ENCODE results near the gene CLEC7A. TPM values are rescaled to one million over a fixed set of nuclear protein-coding genes. Genes with fewer than 3 reads are reported as not detected.

CLEC7A gene
- polyA plus RNA-seq, 1 experiment, result not detected

DNA sequence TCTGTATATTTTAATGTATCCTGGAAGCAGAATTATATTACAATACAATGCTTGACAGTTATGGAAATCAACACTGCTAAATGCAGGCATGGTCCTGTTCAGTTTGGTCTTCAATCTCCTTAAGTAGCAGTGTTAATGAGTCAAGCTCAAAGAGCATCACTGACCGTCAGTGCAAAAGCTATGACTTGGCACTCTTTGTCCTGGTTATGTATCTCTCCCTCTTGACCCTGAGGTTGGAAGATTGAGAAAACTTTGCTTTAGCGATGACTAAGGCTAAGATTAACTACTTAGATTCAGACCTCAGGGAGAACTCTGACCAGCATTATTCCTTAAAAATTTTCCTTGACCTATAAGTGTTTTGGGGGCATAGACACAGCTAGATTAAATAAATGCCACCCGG lies 10.9 kb downstream of the CLEC7A start:
- ChIA-PET POLR2A (interaction anchor here (0.6 kb wide), 1 partner anchor 81 kb away, joined by 4 read pairs; no protein-coding TSS in a partner anchor), CTCF (no interaction called here)
- no peak for DNase-seq (ENCODE audit: low read depth)
- TF ChIP-seq, protein P1, sequence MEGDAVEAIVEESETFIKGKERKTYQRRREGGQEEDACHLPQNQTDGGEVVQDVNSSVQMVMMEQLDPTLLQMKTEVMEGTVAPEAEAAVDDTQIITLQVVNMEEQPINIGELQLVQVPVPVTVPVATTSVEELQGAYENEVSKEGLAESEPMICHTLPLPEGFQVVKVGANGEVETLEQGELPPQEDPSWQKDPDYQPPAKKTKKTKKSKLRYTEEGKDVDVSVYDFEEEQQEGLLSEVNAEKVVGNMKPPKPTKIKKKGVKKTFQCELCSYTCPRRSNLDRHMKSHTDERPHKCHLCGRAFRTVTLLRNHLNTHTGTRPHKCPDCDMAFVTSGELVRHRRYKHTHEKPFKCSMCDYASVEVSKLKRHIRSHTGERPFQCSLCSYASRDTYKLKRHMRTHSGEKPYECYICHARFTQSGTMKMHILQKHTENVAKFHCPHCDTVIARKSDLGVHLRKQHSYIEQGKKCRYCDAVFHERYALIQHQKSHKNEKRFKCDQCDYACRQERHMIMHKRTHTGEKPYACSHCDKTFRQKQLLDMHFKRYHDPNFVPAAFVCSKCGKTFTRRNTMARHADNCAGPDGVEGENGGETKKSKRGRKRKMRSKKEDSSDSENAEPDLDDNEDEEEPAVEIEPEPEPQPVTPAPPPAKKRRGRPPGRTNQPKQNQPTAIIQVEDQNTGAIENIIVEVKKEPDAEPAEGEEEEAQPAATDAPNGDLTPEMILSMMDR (IDR thresholded peaks at IDR 0.05; ENCODE audit: insufficient read depth, low read depth, low read length), result no peak
- no peaks in the 10 kb centered on the region for H3K27me3 ChIP-seq (ENCODE audit: control insufficient read depth, insufficient read depth, low read length)
- H3K36me3 ChIP-seq (ENCODE audit: control insufficient read depth, insufficient read depth, low read length), result no peaks in the 10 kb centered on the region
- no peak overlapping the region for H3K4me3 ChIP-seq (ENCODE audit: low read depth, low read length)

DNA sequence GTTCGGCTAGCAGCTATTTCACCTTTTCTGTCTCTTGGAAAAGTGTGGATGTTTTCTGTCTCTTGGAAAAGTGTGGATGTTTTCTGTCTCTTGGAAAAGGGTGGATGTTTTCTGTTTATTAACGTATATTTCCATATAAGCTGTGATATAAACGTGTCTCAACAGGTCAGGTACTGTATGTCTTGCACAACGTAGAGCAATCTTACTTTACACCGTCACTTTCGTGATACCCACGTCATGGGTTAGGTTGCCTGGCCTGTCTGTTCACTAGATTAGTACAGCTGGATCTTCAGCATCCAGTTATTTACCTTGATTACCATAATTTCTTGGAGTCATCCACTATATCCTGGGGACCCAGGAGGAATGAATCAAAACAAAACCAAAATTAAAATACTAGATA lies 14.1 kb downstream of the CLEC7A start:
- Histone ChIP-seq H3K36me3 (ENCODE audit: control insufficient read depth, insufficient read depth, low read length) (no peaks in the 10 kb centered on the region), H3K4me3 (ENCODE audit: low read depth, low read length) (no peak overlapping the region), H3K27me3 (ENCODE audit: control insufficient read depth, insufficient read depth, low read length) (no peaks in the 10 kb centered on the region)
- ChIA-PET CTCF (interaction anchor here (0.9 kb wide), 1 partner anchor 25 kb away, joined by 3 read pairs; no protein-coding TSS in a partner anchor), POLR2A (no interaction called here)
- DNase-seq (ENCODE audit: low read depth), result no peak
- TF ChIP-seq, protein P1 (IDR thresholded peaks at IDR 0.05; ENCODE audit: insufficient read depth, low read depth, low read length), result no peak

DNA sequence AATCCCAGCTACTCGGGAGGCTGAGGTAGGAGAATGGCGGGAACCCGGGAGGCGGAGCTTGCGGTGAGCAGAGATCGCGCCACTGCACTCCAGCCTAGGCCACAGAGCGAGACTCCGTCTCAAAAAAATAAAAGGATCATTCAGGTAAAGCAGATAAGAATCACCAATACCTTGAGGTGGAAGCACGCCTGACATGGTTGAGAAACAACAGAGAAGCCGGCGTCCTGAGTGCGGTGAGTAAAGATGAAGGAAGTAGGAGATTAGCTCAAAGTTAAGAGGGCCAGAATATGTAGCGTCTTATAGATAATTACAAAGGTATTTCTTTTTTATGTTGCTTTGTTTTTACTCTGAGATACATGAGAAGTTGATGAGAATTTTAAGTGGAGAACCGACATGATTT lies 14.7 kb downstream of the CLEC7A start:
- ChIA-PET POLR2A (no interaction called here), CTCF (interaction anchor here (0.7 to 0.9 kb wide), 3 partner anchors 24 to 84 kb away, joined by 3 to 5 read pairs (median 3); no protein-coding TSS in a partner anchor)
- no peaks in the 10 kb centered on the region for H3K36me3 ChIP-seq (ENCODE audit: control insufficient read depth, insufficient read depth, low read length)
- H3K4me3 ChIP-seq (ENCODE audit: low read depth, low read length), result no peak overlapping the region
- TF ChIP-seq, protein P1 (IDR thresholded peaks at IDR 0.05; ENCODE audit: insufficient read depth, low read depth, low read length), result no peak
- DNase-seq (ENCODE audit: low read depth), result no peak
- no peaks in the 10 kb centered on the region for H3K27me3 ChIP-seq (ENCODE audit: control insufficient read depth, insufficient read depth, low read length)

DNA sequence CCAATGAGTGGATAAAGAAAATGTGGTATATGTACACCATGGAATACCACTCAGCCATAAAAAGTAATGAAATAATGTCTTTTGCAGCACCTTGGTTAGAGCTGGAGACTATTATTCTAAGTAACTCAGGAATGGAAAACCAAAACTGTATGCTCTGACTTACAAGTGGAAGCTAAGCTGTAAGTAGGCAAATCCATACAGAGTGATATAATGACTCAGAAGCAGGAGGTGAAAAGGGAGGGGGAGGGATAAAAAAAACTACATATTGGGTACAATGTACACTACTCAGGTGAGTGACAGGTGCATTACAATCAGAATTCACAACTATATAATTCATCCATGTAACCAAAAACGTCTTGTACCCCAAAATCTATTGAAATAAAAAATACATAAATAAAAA lies 16.1 kb downstream of the CLEC7A start:
- DNase-seq (ENCODE audit: low read depth), result no peak
- no peak overlapping the region for H3K4me3 ChIP-seq (ENCODE audit: low read depth, low read length)
- CTCF ChIA-PET, result no interaction called here
- TF ChIP-seq, protein P1 (IDR thresholded peaks at IDR 0.05; ENCODE audit: insufficient read depth, low read depth, low read length), result no peak
- POLR2A ChIA-PET, result no interaction called here
- no peaks in the 10 kb centered on the region for H3K27me3 ChIP-seq (ENCODE audit: control insufficient read depth, insufficient read depth, low read length)
- H3K36me3 ChIP-seq (ENCODE audit: control insufficient read depth, insufficient read depth, low read length), result no peaks in the 10 kb centered on the region

DNA sequence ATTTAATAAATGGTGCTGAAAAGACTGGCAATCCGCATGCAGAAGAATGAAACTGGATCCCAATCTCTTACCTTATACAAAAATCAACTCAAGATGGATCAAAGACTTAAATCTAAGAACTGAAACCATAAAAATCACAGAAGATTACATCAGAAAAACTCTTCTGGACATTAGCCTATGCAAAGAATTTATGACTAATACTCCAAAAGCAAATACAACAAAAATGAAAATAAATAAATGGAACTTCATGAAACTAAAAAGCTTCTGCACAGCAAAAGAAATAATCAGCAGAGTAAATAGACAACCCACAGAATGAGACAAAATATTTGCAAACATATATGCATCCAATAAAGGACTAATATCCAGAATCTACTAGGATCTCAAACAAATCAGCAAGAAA lies 16.9 kb downstream of the CLEC7A start:
- H3K4me3 ChIP-seq (ENCODE audit: low read depth, low read length), result no peak overlapping the region
- ChIA-PET POLR2A (no interaction called here), CTCF (no interaction called here)
- TF ChIP-seq, protein P1 (IDR thresholded peaks at IDR 0.05; ENCODE audit: insufficient read depth, low read depth, low read length), result no peak
- H3K27me3 ChIP-seq (ENCODE audit: control insufficient read depth, insufficient read depth, low read length), result no peaks in the 10 kb centered on the region
- DNase-seq (ENCODE audit: low read depth), result peak; percentile 18
- H3K36me3 ChIP-seq (ENCODE audit: control insufficient read depth, insufficient read depth, low read length), result no peaks in the 10 kb centered on the region
